ENCODE results near the gene TNFRSF18. TPM values are rescaled to one million over a fixed set of nuclear protein-coding genes. Genes with fewer than 3 reads are reported as not detected.
"Not testable (repeated sequence)": the region's sequence is repeated elsewhere in the genome, so short reads cannot be mapped to it uniquely, and the experiment has no call there.

Gene TNFRSF18
- total RNA-seq, 1 donor from 2014 or later = 1.2 TPM

DNA sequence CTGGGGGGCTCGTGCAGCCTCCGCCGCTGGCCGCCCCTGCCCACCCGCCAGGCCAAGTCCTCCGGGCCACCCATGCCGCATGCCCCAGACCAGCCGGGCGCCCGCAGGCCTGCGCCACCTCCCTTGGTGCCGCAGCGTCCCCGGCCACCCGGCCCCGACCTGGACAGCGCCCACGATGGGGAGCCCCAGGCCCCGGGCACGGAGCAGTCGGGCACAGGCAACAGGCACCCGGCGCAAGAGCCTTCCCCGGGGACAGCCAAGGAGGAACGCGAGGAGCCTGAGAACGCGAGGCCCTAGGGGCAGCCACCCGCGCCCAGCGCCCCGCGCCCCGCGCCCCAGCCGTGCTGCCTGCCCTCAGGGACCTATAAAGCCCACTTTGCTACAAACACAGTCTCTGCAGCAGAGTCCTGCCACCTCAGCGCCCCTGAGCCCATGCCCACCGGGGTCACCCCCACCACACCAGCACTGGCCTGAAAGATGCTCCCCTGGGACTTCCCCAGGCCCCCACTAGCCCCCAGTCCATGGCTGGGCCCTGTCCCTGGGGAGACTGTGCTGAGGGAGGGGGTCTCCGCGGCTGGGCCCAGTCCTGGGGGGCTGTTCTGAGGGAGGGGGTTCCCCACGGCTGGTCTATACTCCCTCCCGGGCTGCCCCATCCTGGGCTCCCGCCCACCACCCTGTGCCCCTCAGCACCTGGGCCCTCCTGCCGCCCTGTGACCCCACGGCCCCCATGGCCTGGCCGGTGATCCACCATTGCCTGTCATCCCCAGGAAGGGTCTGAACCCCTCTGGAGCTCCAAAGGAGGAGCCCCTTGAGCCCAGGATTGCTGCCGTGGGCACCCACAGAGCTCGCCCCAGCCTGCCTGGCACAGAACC, 8.6 kb downstream of the TNFRSF18 start:
- peaks cover 5% of the 10 kb centered on the region for H3K27me3 Mint-ChIP-seq (ENCODE audit: low read depth)
- TF ChIP-seq, protein P1, sequence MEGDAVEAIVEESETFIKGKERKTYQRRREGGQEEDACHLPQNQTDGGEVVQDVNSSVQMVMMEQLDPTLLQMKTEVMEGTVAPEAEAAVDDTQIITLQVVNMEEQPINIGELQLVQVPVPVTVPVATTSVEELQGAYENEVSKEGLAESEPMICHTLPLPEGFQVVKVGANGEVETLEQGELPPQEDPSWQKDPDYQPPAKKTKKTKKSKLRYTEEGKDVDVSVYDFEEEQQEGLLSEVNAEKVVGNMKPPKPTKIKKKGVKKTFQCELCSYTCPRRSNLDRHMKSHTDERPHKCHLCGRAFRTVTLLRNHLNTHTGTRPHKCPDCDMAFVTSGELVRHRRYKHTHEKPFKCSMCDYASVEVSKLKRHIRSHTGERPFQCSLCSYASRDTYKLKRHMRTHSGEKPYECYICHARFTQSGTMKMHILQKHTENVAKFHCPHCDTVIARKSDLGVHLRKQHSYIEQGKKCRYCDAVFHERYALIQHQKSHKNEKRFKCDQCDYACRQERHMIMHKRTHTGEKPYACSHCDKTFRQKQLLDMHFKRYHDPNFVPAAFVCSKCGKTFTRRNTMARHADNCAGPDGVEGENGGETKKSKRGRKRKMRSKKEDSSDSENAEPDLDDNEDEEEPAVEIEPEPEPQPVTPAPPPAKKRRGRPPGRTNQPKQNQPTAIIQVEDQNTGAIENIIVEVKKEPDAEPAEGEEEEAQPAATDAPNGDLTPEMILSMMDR (IDR thresholded peaks at IDR 0.05; ENCODE audit: unreplicated experiment) = no peak
- H3K9me3 Mint-ChIP-seq = peaks cover 14% of the 10 kb centered on the region
- no peaks in the 10 kb centered on the region for H3K36me3 Mint-ChIP-seq
- H3K27ac Mint-ChIP-seq = no peak overlapping the region
- H3K4me3 Mint-ChIP-seq = no peak overlapping the region
- peak in 1 of 2 experiments; percentile 21 for DNase-seq (ENCODE audit: low spot score in 2 of 2, unreplicated experiment in 2 of 2)
- peaks cover 4% of the 10 kb centered on the region for H3K4me1 Mint-ChIP-seq

DNA sequence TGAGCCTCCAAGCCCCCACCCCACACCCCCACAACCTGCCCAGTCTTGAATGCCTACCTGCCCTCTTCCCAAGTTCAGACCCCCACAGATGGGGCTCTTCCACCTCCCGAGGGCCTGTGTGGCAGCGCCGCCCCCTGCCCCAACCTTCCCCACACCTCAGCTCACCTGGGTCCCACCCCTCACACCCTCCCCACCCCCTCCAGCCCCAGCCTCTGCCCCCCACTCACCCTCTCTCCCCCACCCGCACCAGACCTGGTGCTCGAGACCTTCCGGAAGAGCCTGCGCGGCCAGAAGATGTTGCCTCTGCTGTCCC, 9.2 kb downstream of the TNFRSF18 start:
- Mint-ChIP-seq H3K4me3 (no peak overlapping the region), H3K27me3 (ENCODE audit: low read depth) (peaks cover 5% of the 10 kb centered on the region), H3K9me3 (peaks cover 15% of the 10 kb centered on the region), H3K4me1 (peaks cover 4% of the 10 kb centered on the region), H3K36me3 (no peaks in the 10 kb centered on the region), H3K27ac (no peak overlapping the region)
- DNase-seq (ENCODE audit: low spot score in 2 of 2, unreplicated experiment in 2 of 2) = no peak
- TF ChIP-seq, protein P1 (IDR thresholded peaks at IDR 0.05; ENCODE audit: unreplicated experiment) = no peak

DNA sequence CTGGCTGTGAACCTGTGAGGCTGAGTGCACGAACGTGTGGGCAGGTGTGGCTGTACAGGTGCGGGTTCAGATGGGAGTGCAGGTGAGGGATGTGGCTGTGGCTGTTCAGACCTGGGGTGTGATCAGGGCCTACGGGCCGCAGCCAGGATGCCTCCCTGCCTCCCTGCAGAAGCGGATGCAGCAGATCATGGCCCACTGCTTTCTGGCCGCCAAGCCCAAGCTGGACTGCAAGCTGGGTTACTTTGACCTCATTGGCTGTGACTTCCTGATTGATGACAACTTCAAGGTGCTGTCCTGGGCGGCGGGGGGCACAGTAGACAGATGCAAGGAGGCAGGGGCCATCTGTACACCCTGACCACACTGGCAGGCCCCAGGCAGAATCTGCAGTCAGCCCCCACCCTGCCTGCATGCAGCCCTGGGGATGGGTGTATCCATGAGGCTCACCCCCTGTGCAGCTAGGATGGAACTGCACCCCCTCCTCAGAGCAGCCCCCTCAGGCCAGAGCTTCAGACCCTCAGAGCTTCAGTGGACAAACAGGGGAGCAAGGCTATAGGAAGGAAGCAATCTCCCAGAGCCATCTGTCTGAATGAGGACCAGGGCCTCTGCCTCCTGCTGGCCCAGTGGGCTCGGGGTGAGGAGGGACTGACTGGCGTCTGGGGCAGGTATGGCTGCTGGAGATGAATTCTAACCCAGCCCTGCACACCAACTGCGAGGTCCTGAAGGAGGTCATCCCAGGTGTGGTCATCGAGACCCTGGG, 9.8 kb downstream of the TNFRSF18 start:
- H3K9me3 Mint-ChIP-seq = peaks cover 20% of the 10 kb centered on the region
- no peaks in the 10 kb centered on the region for H3K36me3 Mint-ChIP-seq
- DNase-seq (ENCODE audit: low spot score in 2 of 2, unreplicated experiment in 2 of 2) = no peak
- TF ChIP-seq, protein P1 (IDR thresholded peaks at IDR 0.05; ENCODE audit: unreplicated experiment) = no peak
- peaks cover 5% of the 10 kb centered on the region for H3K27me3 Mint-ChIP-seq (ENCODE audit: low read depth)
- H3K27ac Mint-ChIP-seq = no peak overlapping the region
- no peak overlapping the region for H3K4me3 Mint-ChIP-seq
- peaks cover 4% of the 10 kb centered on the region for H3K4me1 Mint-ChIP-seq

DNA sequence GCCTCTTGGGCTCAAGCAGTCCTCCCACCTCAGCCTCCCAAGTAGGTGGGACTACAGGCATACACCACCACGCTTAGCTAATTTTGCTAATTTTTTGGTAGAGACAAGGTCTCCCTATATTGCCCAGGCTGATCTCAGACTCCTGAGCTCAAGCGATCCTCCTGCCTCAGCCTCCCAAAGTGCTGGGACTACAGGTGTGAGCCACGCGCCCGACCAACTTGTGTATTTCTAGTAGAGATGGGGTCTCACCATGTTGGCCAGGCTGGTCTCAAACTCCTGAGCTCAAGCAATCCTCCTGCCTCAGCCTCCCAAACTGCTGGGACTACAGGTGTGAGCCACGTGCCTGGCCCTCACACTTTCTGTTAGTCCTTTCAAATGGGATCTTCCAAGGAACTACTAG, 10.7 kb downstream of the TNFRSF18 start:
- not testable (repeated sequence) for H3K27me3 Mint-ChIP-seq (ENCODE audit: low read depth); H3K4me1 Mint-ChIP-seq; DNase-seq (ENCODE audit: low spot score in 2 of 2, unreplicated experiment in 2 of 2)

DNA sequence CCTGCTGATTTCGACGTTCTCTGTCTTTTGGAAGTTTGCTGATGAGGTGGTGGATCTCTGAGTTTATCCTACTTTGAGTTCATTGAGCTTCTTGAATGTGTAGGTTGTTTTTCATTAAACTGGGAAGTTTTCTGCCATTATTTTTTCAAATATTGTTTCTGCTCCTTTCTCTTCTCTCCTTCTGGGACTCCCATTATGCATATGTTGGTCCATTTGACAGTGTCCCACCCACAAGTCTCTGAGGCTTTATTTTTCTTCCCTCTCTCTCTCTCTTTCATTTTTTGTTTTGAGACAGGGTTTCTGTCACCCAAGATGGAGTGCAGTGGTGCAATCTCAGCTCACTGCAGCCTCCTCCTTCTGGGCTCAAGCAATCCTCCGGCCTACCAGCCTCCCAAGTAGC, 11.7 kb downstream of the TNFRSF18 start:
- Mint-ChIP-seq H3K4me3 (no peak overlapping the region), H3K4me1 (no peaks in the 10 kb centered on the region), H3K9me3 (peaks cover 30% of the 10 kb centered on the region), H3K36me3 (no peaks in the 10 kb centered on the region), H3K27me3 (ENCODE audit: low read depth) (peaks cover 3% of the 10 kb centered on the region), H3K27ac (no peak overlapping the region)
- DNase-seq (ENCODE audit: low spot score in 2 of 2, unreplicated experiment in 2 of 2) = no peak
- TF ChIP-seq, protein P1 (IDR thresholded peaks at IDR 0.05; ENCODE audit: unreplicated experiment) = no peak

More for the DNA sequence above, 10.7 kb downstream of the TNFRSF18 start:
- not testable (repeated sequence) for H3K27ac Mint-ChIP-seq, H3K4me3 Mint-ChIP-seq, H3K36me3 Mint-ChIP-seq
- H3K9me3 Mint-ChIP-seq = peaks cover 27% of the 10 kb centered on the region

DNA sequence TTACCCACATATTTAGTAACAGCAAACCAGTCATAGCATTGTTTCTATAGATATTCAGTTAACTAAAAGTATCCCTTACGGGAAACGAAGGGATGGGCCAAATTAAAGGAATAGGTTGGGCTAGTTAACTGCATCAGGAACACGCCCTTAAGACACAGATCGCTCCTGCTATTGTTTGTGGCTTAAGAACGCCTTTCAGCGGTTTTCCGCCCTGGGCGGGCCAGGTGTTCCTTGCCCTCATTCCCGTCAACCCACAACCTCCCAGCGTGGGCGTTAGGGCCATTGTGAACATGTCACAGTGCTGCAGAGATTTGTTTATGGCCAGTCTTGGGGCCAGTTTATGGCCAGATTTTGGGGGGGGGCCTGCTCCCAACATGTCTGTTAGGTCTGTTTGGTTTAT, 14.7 kb downstream of the TNFRSF18 start:
- no peaks in the 10 kb centered on the region for H3K4me1 Mint-ChIP-seq
- TF ChIP-seq, protein P1 (IDR thresholded peaks at IDR 0.05; ENCODE audit: unreplicated experiment) = no peak
- H3K36me3 Mint-ChIP-seq = no peaks in the 10 kb centered on the region
- no peak for DNase-seq (ENCODE audit: low spot score in 2 of 2, unreplicated experiment in 2 of 2)
- H3K9me3 Mint-ChIP-seq = peaks cover 33% of the 10 kb centered on the region
- H3K4me3 Mint-ChIP-seq = no peak overlapping the region
- H3K27ac Mint-ChIP-seq = no peak overlapping the region
- peaks cover 9% of the 10 kb centered on the region for H3K27me3 Mint-ChIP-seq (ENCODE audit: low read depth)

Data from mesothelial cell of epicardium (in vitro differentiated cells).